HG03064 (cell line): ENCODE results near the gene PRKCE.

Experiments
- ATAC-seq: cut with Tn5 transposase; IDR thresholded peaks from one replicate; pipeline ENCODE4 v1.9.1; 2021; ENCODE audit warnings: low read depth; ENCODE audit not compliant: unreplicated experiment

The PRKCE gene

DNA sequence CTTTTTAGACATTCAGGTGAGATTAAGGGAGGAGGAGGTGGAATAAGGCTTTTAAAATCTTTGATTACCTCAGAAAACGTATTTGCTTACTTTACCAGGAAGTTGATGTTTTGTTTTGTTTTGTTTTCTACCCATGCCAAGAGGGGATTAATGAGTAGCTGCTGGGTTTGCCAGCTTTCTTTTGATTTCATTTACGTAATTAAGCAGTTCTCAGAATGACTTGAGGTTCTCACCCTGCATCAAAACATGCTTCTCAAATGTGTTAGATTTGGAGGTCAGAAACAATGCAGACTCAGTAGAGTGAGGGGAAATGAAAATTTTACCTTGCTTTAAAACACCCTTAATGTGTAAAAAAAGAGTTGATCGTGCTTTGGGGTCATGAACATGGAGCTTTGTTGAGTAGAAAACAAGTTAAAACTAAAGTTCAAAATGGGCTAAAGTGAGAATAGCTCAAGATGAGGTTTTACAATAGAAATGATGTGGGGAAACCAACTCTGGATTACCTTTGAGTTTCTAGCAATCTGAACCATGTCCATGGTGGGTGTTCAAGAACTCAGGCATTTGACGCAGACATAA lies 428.6 kb downstream of the PRKCE start:
- ATAC-seq = no peak

DNA sequence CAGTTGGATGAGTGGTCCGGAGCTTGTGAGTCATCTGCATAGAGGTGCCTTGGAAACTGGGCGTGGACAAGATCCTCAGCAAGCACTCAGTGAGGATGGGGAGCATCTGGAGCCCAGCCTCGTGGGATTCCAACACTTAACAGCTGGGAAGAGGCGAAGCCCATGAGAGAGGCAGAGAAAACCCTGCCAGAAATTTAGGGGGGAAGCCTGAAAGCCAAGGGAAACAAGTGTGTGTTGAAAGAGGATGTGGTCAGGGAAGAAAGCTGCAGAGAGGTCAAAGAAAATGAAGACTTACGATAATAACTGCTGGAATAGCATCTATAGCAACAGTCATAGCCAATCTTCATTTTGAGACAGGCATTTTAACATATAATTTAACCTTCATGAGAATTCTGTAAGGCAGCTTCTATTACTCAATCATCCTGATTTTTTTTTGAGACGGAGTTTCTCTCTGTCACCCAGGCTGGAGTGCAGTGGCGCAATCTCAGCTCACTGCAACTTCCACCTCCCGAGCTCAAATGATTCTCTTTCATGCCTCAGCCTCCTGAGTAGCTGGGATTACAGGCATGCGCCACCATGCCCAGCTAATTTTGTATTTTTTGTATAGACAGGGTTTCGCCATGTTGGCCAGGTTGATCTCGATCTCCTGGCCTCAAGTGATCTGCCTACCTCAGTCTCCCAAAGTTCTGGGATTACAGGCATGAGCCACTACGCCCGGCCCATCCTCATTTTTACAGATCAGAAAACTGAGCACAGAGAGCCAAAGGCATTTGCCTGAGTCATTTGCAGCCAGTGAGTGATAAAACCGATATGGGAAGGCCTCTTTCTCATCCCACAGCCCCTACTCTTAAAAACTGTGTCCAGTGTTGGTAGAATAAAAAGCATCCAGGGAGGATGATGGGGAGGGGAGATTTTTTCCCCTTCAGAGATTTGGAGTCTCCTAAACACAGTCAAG lies 431.3 kb downstream of the PRKCE start:
- no peak for ATAC-seq

DNA sequence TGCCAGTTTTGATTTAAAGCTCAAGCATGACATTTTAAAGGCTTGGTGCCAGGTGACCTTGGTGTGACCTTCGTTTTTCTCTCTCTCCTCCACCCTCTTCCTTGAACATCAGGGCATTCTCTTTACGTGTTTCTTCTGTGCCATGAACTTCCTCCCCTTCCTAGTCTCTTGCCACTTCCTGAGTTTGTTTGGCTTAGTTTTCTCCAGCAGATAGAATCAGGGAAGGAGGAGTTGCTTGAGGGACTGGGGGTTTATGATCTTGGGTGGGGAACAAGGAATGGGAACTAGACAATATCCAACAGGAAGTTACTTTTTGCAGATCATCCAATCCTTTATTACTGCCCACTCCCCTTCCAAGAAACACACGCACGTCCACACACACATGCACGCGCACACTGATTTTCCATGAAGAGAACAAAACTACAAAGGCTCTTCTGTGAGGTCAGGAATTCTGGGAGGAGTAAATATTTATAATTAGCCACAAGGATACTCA lies 435.1 kb downstream of the PRKCE start:
- no peak for ATAC-seq

DNA sequence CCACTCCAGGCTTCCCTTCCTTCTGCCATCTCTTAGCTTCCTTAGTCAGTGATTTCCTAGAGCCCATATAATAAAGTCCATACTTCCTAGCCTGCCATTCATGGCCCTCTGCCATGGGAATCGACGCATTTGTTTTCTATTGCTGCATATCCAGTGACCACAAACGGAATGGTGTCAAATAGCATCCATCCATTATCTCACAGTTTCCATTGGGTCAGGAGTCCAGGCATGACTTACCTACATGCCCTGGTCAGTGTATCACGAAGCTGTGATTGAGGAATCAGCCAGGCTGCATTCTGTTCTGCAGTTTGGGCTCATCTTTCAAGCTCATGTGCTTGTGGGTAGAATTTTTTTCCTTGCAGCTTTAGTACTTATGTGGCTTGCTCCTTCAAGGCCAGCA lies 436.0 kb downstream of the PRKCE start:
- ATAC-seq = no peak

DNA sequence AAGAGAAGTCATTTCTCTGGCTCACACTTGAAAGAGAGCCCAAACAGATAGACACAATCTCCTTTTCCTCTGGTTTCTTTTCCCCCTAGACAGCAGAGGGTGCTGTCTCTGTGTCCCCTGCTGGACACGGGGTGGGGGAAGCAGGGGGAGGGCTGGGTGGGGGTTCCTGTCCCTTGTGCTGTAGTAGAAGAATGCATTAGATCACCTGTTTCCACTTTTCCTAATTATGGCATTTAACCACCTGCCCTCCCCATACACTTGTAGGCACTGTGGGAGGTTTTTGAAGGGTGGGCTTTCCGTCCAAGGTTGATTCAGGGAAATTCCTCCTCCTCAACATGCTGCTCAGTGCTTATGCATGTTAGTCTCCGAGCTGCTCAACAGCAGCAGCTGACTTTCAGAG lies 439.5 kb downstream of the PRKCE start:
- ATAC-seq = no peak

DNA sequence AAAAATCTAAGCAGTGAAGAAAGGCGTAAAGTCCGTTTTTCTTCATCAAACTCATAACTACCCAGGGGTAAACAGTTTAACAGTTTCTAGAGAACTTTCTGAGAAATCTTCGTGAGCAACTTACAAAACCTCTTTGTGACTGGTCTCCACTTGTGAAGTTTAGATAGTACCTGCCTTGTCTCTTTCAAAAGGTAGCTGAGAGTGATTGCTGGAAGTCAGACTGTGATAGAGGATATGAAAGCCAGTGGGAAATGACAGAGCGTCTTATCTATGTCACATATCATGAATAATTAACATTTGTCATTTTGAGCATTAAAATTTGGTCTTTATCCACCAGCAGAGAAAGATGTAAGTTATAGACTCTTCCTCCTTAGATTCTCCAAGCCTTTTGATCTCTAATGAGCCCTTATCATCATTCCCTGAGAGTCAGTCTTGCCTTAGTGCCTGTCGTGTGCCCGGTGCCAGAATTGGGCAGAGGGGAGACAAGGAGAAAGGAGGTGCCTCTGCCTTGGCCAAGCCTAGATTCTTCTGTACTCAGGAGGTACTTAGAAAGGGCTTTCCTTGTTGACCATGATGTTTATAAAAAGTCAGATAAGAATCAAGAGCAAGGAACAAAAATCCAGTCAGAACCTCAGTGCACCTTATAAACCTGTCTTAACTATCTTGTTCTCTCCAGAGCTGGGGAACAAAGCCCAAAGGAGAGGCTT lies 440.6 kb downstream of the PRKCE start:
- ATAC-seq = no peak

DNA sequence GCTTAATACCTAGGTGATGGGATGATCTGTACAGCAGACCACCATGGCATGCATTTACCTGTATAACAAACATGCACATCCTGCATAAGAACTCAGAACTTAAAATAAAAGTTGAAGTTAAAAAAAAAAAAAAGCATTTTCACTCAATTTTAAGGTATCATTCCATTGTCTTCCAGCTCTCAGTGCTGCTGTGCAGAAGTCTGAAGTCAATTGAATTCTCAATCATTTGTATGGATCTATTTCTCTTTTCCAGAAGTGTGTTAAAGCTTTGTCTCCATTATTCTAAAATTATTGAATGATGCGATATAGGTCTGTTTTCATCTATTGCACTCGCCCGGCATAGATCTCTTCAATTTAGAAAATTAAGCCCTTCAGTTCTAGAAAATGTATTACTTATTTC lies 443.2 kb downstream of the PRKCE start:
- no peak for ATAC-seq

DNA sequence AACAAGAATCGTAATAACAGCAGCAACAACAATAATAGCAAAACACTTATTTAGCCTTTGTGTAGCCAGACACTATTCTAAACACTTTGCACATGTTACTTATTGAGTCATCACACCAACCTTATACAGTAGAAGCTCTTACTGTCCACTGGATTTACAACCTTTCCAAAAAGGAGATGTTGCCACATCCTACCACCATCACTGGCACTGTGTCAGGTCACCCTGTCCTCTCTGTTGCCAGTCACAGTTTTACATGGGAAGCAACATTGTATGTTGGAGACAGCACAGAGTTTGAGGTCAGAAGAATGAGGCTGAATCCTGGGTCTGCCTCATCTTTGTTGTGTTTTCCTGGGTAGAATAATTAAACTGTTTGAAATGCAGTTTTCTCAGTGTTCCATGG lies 444.4 kb downstream of the PRKCE start:
- ATAC-seq = no peak

DNA sequence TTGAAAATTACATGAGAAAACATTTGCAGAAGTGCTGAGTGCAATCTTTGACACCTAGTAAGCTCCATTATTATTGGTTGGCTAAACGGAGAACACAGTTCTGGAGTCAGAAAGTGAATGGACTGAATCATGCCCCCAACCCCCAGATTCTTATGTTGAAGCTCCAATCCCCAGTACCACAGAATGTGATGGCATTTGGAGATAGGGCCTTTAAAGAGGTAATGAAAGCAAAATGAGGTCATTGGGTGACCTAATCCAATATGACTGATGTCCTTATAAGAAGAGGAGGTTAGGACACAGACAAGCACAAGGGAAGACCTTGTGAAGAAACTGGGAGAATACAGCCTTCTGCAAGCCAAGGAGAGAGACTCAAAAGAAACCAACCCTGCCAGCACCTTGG lies 444.8 kb downstream of the PRKCE start:
- ATAC-seq = no peak

DNA sequence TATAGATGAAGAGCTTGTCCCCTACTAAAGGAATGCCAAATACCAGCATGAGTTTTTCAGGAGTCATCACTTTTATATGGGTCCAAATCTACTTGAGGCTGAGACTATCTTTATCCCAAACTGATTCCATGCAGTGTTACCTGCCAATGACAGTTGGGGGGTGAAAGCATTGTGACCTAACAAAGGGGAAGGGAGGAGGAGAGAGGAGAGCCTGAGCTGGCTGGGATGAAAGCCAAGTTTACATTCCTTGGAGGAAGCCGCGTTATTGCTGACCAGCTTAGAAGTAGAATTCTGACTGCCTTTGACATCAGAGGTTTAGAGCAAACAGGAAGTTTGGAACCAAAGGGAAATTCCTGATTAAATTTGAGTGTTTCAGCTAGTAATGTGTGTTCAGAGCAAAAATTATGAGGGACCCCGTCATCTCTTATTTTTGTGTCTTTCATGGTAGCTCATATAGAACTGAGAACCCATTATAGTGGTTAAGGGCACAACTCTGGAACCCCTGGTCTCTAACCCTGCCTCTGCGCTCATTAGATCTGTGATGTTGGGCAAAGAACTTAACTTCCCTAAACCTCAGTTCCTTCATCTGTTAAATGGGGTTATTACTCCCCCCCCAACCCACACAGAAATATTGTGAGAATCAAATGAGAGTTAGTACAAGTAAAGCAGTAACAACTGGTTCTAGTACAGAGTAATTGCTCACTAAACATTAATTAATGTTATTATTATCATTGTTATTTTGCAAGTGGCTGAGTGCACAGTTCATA lies 446.4 kb downstream of the PRKCE start:
- ATAC-seq = no peak

DNA sequence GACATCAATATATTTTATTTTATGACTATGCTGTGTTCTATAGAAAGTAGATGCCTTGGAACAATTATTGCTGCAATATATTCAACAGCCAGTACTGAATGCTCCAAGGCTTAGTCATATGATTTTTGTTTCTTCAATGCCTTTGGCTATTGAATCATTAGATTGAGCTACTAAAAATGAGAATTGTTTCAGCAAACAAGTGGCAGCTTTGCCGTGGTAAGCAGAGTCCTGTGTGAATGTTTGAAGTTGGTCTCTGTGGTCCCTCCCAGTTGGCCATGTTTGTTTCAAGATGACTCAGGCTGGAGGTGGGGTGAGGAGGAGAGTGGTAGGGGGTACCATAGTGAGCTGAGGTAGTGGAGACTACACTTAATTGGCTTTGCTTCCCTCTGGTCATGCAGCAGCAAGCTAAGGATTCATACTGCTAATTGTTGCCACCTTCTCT lies 447.2 kb downstream of the PRKCE start:
- no peak for ATAC-seq

DNA sequence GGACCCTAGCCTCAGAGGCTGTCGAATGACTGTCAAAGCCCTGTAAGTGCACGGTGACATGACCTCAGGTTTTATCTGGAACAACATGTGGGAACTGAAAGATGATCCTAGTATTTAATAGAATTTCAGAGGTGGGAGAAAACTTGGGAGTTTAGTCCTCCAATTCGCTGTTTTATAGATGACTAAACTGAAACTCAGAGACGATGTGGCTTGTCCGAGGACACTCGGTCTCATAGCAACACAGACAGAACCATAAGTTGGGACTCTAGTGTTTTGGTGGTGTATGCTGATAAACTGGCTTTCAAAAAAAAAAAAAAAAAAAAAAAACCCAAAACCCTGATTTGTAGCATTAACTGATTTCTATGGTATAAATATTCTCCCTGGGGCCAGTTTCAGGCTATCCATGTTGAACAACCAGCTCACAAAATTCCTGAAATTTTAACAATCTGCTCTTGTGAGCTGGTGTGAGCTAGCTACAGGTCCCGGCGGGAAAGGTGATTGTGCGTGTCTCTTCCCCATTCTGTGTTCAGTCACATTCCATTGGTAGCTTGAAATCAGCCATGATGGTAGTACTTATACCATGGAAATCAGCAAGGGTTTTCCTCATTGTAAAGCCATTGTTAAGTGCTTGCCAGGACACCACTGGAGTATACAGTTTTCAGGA lies 450.2 kb downstream of the PRKCE start:
- no peak for ATAC-seq

DNA sequence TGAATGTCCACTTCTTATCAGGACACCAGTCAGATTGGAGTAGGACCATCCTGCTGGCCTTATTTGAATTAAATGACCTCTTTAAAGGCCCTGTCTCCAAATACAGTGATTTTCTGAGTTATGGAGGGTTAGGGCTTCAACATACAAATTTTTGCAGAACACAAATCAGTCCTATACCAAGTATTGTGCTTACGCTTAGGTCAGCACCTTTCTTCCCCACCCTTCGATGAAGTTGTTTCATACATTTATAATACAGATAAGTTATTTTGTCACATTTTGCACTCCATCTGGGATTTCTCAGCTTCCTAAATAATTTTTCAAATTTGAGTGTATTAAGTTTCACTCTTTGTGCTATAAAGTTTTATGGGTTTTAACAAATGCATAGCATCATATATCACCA lies 455.2 kb downstream of the PRKCE start:
- no peak for ATAC-seq

DNA sequence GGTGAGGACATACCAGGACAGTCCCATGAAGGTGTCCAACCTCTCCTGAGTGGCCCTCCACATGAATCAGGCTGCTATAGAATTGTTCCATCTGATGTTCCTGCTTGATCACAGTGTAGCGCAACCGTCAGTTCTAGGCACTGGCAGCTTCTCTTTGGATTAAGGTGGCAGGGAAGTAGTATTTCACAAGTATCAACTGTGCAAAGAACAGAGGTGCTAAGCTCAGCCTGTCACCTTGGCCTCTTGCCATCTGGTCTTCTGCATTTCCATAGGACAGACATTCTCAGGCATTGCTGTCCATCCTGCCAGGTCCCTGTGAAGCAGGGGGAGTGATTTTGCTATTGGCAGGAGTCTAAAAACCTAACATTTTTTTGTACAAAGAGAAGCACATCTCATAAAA lies 463.5 kb downstream of the PRKCE start:
- no peak for ATAC-seq

DNA sequence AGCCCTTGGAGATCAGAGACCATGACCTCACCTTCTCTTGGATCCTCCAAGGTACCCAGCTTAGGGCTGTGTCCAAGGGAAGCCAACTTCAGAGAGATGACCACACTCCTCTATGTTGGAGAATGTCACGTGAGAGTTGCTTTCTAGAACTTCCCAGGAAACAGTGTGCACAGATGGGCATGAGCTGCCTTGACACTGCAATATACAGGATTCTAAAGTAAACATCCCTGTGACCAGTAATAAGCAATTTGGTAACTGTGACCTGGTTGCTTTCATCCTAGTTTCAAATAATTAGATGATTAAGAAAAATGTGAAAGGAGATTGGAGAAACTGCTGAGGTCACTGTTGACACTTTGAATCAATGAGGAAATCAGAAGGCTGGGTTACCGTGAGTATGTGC lies 464.7 kb downstream of the PRKCE start:
- ATAC-seq = no peak

DNA sequence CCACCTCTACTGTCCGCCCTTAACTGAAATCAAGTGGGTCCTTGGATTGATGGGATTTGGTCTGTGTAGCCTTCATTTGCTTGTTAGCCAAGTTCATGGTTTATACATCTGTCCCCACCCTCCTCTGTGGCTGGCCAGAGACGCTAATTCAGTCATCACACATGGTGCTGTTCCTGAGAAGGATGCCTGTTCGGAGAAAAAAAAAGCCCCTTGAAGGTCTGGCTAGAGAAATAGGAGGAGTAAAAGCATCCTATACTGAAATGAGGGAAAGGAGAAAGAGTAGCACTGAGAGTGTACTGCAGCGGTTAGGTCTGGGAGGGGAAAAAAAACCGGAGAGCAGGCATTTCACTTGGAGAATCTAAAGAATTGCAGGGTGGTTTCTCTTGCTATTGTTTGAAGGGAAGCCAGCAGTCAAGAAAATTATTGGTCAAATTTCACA lies 465.1 kb downstream of the PRKCE start:
- no peak for ATAC-seq

DNA sequence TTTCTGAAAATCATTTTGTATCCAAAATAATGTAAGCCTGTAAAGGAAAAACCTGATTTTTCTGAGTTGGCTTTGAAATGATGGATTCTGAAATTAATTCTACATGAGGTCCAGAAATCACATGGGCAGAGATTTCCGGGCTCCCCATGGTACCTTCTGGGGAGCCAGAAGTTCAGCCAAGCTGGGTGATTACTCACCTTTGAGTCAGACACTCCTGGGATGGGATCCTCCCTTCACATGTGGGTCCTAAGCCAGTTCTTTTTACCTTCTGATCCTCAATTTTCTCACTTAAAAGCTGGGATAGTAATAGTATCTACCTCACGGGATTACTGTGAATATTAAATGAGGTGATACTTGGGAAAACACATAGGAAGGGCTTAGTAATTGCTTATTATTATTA lies 465.9 kb downstream of the PRKCE start:
- no peak for ATAC-seq

DNA sequence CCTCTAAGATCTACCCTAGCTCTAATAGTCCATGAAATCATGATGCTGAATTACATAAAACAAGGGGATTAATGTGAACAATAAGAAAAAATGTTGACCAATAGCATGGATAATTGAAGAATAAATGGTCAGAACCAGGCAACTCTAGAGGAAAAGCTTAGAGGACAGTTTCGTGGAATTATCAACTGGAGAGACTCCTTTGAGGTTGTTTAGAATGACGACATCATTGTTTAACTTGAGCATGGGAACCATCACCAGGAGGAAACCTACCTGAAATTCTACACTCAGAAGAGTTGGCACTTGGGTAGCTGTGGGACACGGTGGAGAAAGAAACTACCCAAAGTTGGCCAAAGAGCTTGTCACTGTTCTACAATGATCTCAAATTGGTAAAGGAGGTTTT lies 466.5 kb downstream of the PRKCE start:
- ATAC-seq = no peak

DNA sequence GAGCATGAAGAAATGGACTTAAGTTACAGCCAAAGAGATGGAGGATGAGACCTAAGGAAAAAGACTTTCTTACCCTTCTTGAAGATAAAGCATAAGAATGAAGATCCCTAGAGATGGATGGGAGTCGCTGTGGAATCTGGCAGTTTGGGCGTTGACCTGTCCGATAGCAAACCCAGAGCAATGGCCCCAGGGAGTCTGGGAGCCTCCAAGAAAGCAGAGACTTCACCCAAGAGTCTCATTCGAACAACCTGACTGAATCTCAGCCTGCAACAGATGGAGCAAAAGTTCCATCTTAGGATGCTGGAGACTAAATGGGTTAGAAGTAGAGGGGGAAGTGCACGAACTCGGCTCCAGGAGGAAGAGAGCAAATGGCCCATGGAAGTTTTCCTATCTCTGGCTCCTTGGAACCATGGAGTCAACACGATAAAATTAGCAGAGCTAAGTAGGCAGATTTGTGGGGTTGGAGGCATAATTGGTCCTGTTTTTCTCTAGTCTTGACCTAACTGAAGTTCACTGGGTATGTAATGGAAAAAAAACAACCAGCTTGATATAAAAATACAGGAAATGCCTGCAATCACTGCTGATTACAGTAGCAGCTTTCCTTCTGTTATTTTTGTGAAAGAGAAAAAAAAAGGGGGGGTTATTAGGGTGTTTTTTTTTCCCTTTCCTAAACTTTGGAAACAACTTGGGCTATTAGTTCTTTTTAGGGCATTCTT lies 467.3 kb downstream of the PRKCE start:
- ATAC-seq = no peak
